Renal cortical epithelial cell (primary cell): Measurements from ENCODE around the gene TPM1. TPM values are rescaled to one million over a fixed set of nuclear protein-coding genes. Genes with fewer than 3 reads are reported as not detected.
A peak's percentile ranks its signal among the peaks of the same experiment; 100 is the strongest.
"Not testable (repeated sequence)": the region's sequence is repeated elsewhere in the genome, so short reads cannot be mapped to it uniquely, and the experiment has no call there.

Experiments
- DNase-seq: peaks from one replicate; pipeline ENCODE4 v3.0.0-alpha.2; 2011; ENCODE audit warnings: low read depth
- total RNA-seq: library from RNA; depleted of rRNA; stranded (reverse); fragments of >200 nt; gene quantifications from 2 replicates; pipeline ENCODE4 v1.2.3, GENCODE V29; 2014

TPM1 gene
- total RNA-seq, 1 donor from 2014 or later: 1,733 TPM

GRCh38 chr15:63094495-63094931 is 52.0 kb downstream of the TPM1 start:
- peak; percentile 51 for DNase-seq

GRCh38 chr15:63096178-63096577 is 53.6 kb downstream of the TPM1 start:
- DNase-seq: no peak

- DNase-seq: not testable (repeated sequence)
Observed at GRCh38 chr15:63098901-63099300, 56.4 kb downstream of the TPM1 start.

GRCh38 chr15:63099581-63099980 is 57.0 kb downstream of the TPM1 start:
- DNase-seq: not testable (repeated sequence)

- DNase-seq: no peak
Observed at GRCh38 chr15:63103416-63103815, 60.9 kb downstream of the TPM1 start.

GRCh38 chr15:63104727-63105126 is 62.2 kb downstream of the TPM1 start:
- peak; percentile 64 for DNase-seq

GRCh38 chr15:63105354-63105753 is 62.8 kb downstream of the TPM1 start:
- not testable (repeated sequence) for DNase-seq

- DNase-seq: peak; percentile 98
Observed at GRCh38 chr15:63107895-63108546, 65.5 kb downstream of the TPM1 start.

GRCh38 chr15:63109498-63109897 is 67.0 kb downstream of the TPM1 start:
- no peak for DNase-seq

GRCh38 chr15:63109920-63110319 is 67.4 kb downstream of the TPM1 start:
- no peak for DNase-seq

GRCh38 chr15:63110428-63111026 is 68.0 kb downstream of the TPM1 start:
- DNase-seq: no peak

GRCh38 chr15:63111481-63111880 is 68.9 kb downstream of the TPM1 start:
- no peak for DNase-seq

GRCh38 chr15:63112871-63113270 is 70.3 kb downstream of the TPM1 start:
- no peak for DNase-seq

- DNase-seq: no peak
Observed at GRCh38 chr15:63114465-63114864, 71.9 kb downstream of the TPM1 start.

Other genes with a start within 250 kb of the TPM1 start
- 41.9 and 52.4 TPM in 2 replicates for gene LACTB, start 79.1 kb downstream of the TPM1 start, total RNA-seq
- 249 and 275 TPM in 2 replicates for gene RPS27L, start 114.7 kb downstream of the TPM1 start, total RNA-seq
- gene RAB8B, start 146.9 kb downstream of the TPM1 start, total RNA-seq: 54.8 and 64.4 TPM in 2 replicates
- 10.1 and 12.6 TPM in 2 replicates for gene APH1B, start 234.9 kb downstream of the TPM1 start, total RNA-seq